ENCODE results near the gene TP63. TPM values are rescaled to one million over a fixed set of nuclear protein-coding genes. Genes with fewer than 3 reads are reported as not detected.

Gene TP63
- total and polyA plus RNA-seq, 8 donors: 0.45 to 2.7 (median 0.84) TPM

- ATAC-seq (no peak), DNase-seq (no peak)
- H3K27me3 ChIP-seq: no peaks in the 10 kb centered on the region
- H3K36me3 ChIP-seq: no peaks in the 10 kb centered on the region
- no peaks in the 10 kb centered on the region for H3K4me1 ChIP-seq
- intact Hi-C loops (cut with DNase I): no loop called here
- H3K4me3 ChIP-seq: no peak overlapping the region
- no peaks in the 10 kb centered on the region for H3K9me3 ChIP-seq
- no peak overlapping the region for H3K27ac ChIP-seq
- no peak for TF ChIP-seq CTCF (IDR thresholded peaks at IDR 0.05)
These were observed 10.6 kb downstream of the TP63 start for GRCh38 chr3:189641776-189642175.

GRCh38 chr3:189646853-189647542 is 15.8 kb downstream of the TP63 start:
- no peak overlapping the region for H3K4me3 ChIP-seq
- ATAC-seq: no peak
- no peak for DNase-seq
- intact Hi-C loops (cut with DNase I): no loop called here
- no peaks in the 10 kb centered on the region for H3K9me3 ChIP-seq
- H3K4me1 ChIP-seq: no peaks in the 10 kb centered on the region
- no peaks in the 10 kb centered on the region for H3K36me3 ChIP-seq
- TF ChIP-seq CTCF (IDR thresholded peaks at IDR 0.05): no peak
- H3K27ac ChIP-seq: no peak overlapping the region
- H3K27me3 ChIP-seq: no peaks in the 10 kb centered on the region

- peak in 1 of 2 donors; percentile 10 for TF ChIP-seq CTCF (IDR thresholded peaks at IDR 0.05)
- Histone ChIP-seq H3K4me1 (no peaks in the 10 kb centered on the region), H3K27me3 (no peaks in the 10 kb centered on the region), H3K4me3 (no peak overlapping the region), H3K36me3 (no peaks in the 10 kb centered on the region), H3K9me3 (peaks cover 0 to 10% of the 10 kb centered on the region in 2 donors), H3K27ac (no peak overlapping the region)
- ATAC-seq (no peak), DNase-seq (no peak)
- intact Hi-C loops (cut with DNase I): no loop called here
These were observed 20.9 kb downstream of the TP63 start for GRCh38 chr3:189652042-189652441.

GRCh38 chr3:189655617-189656016 is 24.4 kb downstream of the TP63 start:
- Histone ChIP-seq H3K27ac (no peak overlapping the region), H3K27me3 (no peaks in the 10 kb centered on the region), H3K4me3 (no peak overlapping the region), H3K36me3 (no peaks in the 10 kb centered on the region), H3K9me3 (peaks cover 0 to 10% of the 10 kb centered on the region in 2 donors), H3K4me1 (no peaks in the 10 kb centered on the region)
- TF ChIP-seq CTCF (IDR thresholded peaks at IDR 0.05): no peak
- no peak for ATAC-seq
- DNase-seq: no peak
- intact Hi-C loops (cut with DNase I): no loop called here

- intact Hi-C loops (cut with DNase I): no loop called here
- TF ChIP-seq CTCF (IDR thresholded peaks at IDR 0.05): no peak
- Histone ChIP-seq H3K27me3 (no peaks in the 10 kb centered on the region), H3K36me3 (no peaks in the 10 kb centered on the region), H3K9me3 (peaks cover 0 to 10% of the 10 kb centered on the region in 2 donors), H3K27ac (no peak overlapping the region), H3K4me3 (no peak overlapping the region), H3K4me1 (no peaks in the 10 kb centered on the region)
- DNase-seq: no peak
- ATAC-seq: no peak
These were observed 28.4 kb downstream of the TP63 start for GRCh38 chr3:189659571-189659970.

Measured in left lung (tissue), 10 donors.